SH-SY5Y (cell line): Measurements from ENCODE around the gene MRPL50.

Experiments
- GATA2 ChIP-seq: IDR thresholded peaks from 2 replicates; pipeline ENCODE4 v1.6.1; 2011; ENCODE audit warnings: mild to moderate bottlenecking, low read depth, low read length
- GATA3 ChIP-seq: IDR thresholded peaks from 2 replicates; pipeline ENCODE4 v1.6.1; 2011; ENCODE audit warnings: low read depth, mild to moderate bottlenecking, low read length, moderate library complexity

- TF ChIP-seq GATA3 (no peak), GATA2 (no peak)
These were observed 44.7 kb downstream of the MRPL50 start for GRCh38 chr9:101353683-101354082.
